Endothelial cell of umbilical vein (primary cell): Measurements from ENCODE around the gene YY1. TPM values are rescaled to one million over a fixed set of nuclear protein-coding genes. Genes with fewer than 3 reads are reported as not detected.

Experiments
- BruUV-seq: library from RNA; stranded (reverse); fragments of 400-500 nt; replicated peaks from 2 replicates; lab custom pipeline; 2021; lab: Mats Ljungman, UMichigan
- CTCF ChIA-PET: fragments of 300-600, 350-600 bp; sonication (Branson Sonifier 250); formaldehyde crosslinking; loops from one replicate; lab custom pipeline; 2021; ENCODE audit warnings: antibody characterized with exemption, inconsistent platforms; lab: Charles Lee
- POLR2A ChIA-PET: fragments of 300-600, 350-600 bp; sonication (Branson Sonifier 250); formaldehyde crosslinking; loops from one replicate; lab custom pipeline; 2021; ENCODE audit warnings: antibody characterized with exemption, inconsistent platforms; lab: Charles Lee
- DNase-seq: peaks from one replicate; pipeline ENCODE4 v3.0.0-alpha.2; 2011; ENCODE audit warnings: low read depth, low spot score
- FAIRE-seq: peaks from 2 replicates; lab custom pipeline; 2011; peaks lifted over from hg19 to GRCh38; lab: Jason Lieb, UNC
- H2AFZ ChIP-seq: 2 replicates; pipeline ENCODE4 v1.6.0; 2012; ENCODE audit warnings: low read depth, low read length, control low read depth, inconsistent platforms
- H3K27ac ChIP-seq: 2 replicates; pipeline ENCODE4 v1.5.1; 2011; ENCODE audit warnings: low read depth, mild to moderate bottlenecking, control low read depth, low read length, moderate library complexity; ENCODE audit not compliant: insufficient read depth
- H3K27me3 ChIP-seq, 2 experiments: 2 replicates each; pipeline versions ENCODE4 v1.6.0 to v1.6.1; 2011; ENCODE audit warnings: low read length in 2 of 2, mixed read lengths in 1 of 2; ENCODE audit not compliant: control insufficient read depth in 2 of 2, insufficient read depth in 2 of 2
- H3K36me3 ChIP-seq, 2 experiments: 2 replicates in 1 of 2; 3 replicates in 1 of 2; pipeline ENCODE4 v1.5.1; 2011; ENCODE audit warnings: low read length in 2 of 2, mild to moderate bottlenecking in 1 of 2, moderate library complexity in 1 of 2; ENCODE audit not compliant: control insufficient read depth in 2 of 2, insufficient read depth in 2 of 2; ENCODE audit errors: extremely low read depth in 1 of 2
- H3K4me1 ChIP-seq: 3 replicates; pipeline ENCODE4 v1.5.1; 2011; ENCODE audit warnings: mild to moderate bottlenecking, low read length; ENCODE audit not compliant: control insufficient read depth, insufficient read depth; ENCODE audit errors: extremely low read depth
- H3K4me2 ChIP-seq: 2 replicates; pipeline ENCODE4 v1.6.1; 2011; ENCODE audit warnings: low read length, control low read depth, mixed read lengths; ENCODE audit not compliant: insufficient read depth
- H3K4me3 ChIP-seq, 3 experiments: fragments of 200-600 bp in 1 of 3; sonication (generic), shearing (Covaris generic) in 1 of 3; replicated peaks in 1 of 3; 2 replicates each; pipeline ENCODE4 v1.5.1; 2011 to 2016; ENCODE audit warnings: control low read depth in 3 of 3, low read length in 3 of 3, mild to moderate bottlenecking in 2 of 3, inconsistent platforms in 1 of 3, low read depth in 1 of 3, moderate library complexity in 1 of 3; ENCODE audit not compliant: insufficient read depth in 1 of 3
- H3K79me2 ChIP-seq: 2 replicates; pipeline ENCODE4 v1.6.0; 2012; ENCODE audit warnings: low read length, inconsistent platforms; ENCODE audit not compliant: control insufficient read depth, insufficient read depth
- H3K9ac ChIP-seq: replicated peaks from 2 replicates; pipeline ENCODE3; 2011; ENCODE audit warnings: low read length, control low read depth; ENCODE audit not compliant: insufficient read depth; ENCODE audit errors: extremely low read depth
- H3K9me1 ChIP-seq: replicated peaks from 3 replicates; pipeline ENCODE4 v1.6.0; 2011; ENCODE audit warnings: mild to moderate bottlenecking, low read length; ENCODE audit not compliant: control insufficient read depth, insufficient read depth; ENCODE audit errors: extremely low read depth
- H3K9me3 ChIP-seq: replicated peaks from 2 replicates; pipeline ENCODE4 v1.5.1; 2012; ENCODE audit warnings: low read length, inconsistent platforms; ENCODE audit not compliant: control insufficient read depth, insufficient read depth
- H4K20me1 ChIP-seq: replicated peaks from 2 replicates; pipeline ENCODE3; 2011; ENCODE audit warnings: mild to moderate bottlenecking, low read length; ENCODE audit not compliant: control insufficient read depth, insufficient read depth; ENCODE audit errors: extremely low read depth
- CTCF ChIP-seq, 2 donors: IDR thresholded peaks; 1 replicate in 1 of 2; 2 replicates in 1 of 2; pipeline ENCODE4 v1.5.1; 2011; ENCODE audit warnings: low read length in 2 of 2, mild to moderate bottlenecking in 2 of 2, moderate library complexity in 2 of 2, control low read depth in 1 of 2, inconsistent platforms in 1 of 2, low read depth in 1 of 2; ENCODE audit not compliant: insufficient read depth in 1 of 2; ENCODE audit errors: extremely low read depth in 1 of 2
- JUN ChIP-seq: IDR thresholded peaks from 2 replicates; pipeline ENCODE4 v1.6.1; 2011; ENCODE audit warnings: borderline replicate concordance, low read depth; ENCODE audit not compliant: insufficient read length, insufficient read depth
- MAX ChIP-seq: IDR thresholded peaks from 2 replicates; pipeline ENCODE4 v1.6.1; 2011; ENCODE audit not compliant: insufficient read depth, insufficient read length
- POLR2AphosphoS5 ChIP-seq: IDR thresholded peaks from 2 replicates; pipeline ENCODE4 v1.6.1; 2012; ENCODE audit warnings: low read depth, mild to moderate bottlenecking, control low read depth, low read length, moderate library complexity; ENCODE audit not compliant: insufficient read depth
- dilution Hi-C: fragments of 300-500 bp; cut with MboI; formaldehyde crosslinking; loops from one replicate; pipeline ENCODE4 v1.15.0; 2019; ENCODE audit warnings: low sequenced_read_pairs; ENCODE audit not compliant: extremely low pct_ligation_motif_present
- intact Hi-C: fragments of 100-400 bp; cut with micrococcal nuclease; formaldehyde crosslinking; loops from one replicate; pipeline ENCODE4 v1.10.0; 2022
- polyA plus RNA-seq, 4 experiments: library from polyadenylated mRNA; depleted of rRNA in 3 of 4; stranded (reverse) in 3 of 4; unstranded in 1 of 4; fragments of >200 nt; gene quantifications; 2 replicates each; pipeline versions ENCODE4 v1.2.1 to v1.2.3, GENCODE V29; 2011 to 2012; ENCODE audit warnings: missing spikeins in 1 of 4
- total RNA-seq: library from RNA; stranded (reverse); gene quantifications from 2 replicates; pipeline ENCODE4 v1.2.3, GENCODE V29; 2021

YY1 gene
- total and polyA plus RNA-seq, 2 donors (not counting 3 experiments of a cell fraction or from before 2014, with no cell fraction given): 23.5 to 78.6 TPM

GRCh38 chr14:100192672-100193416, 46.1 kb upstream of the YY1 start:
- Histone ChIP-seq H3K9me3 (no peaks in the 10 kb centered on the region), H3K36me3 (no peaks in the 10 kb centered on the region), H3K27ac (peak overlapping the region; percentile 45), H3K9me1 (no peaks in the 10 kb centered on the region), H3K9ac (peak overlapping the region; percentile 30), H2AFZ (peak overlapping the region; percentile 92), H3K27me3 (no peaks in the 10 kb centered on the region), H3K4me1 (peaks cover 5% of the 10 kb centered on the region), H3K79me2 (no peaks in the 10 kb centered on the region), H4K20me1 (no peaks in the 10 kb centered on the region), H3K4me2 (peak overlapping the region; percentile 37), H3K4me3 (peak overlapping the region in 2 of 3 experiments; percentile 12 to 30)
- DNase-seq (peak; percentile 97), FAIRE-seq (peak; percentile 96)
- BruUV-seq: no TSS peak
- dilution Hi-C loops: no loop called here
- POLR2A ChIA-PET: interaction anchor here (0.6 kb wide), 1 partner anchor 551 kb away, joined by 3 read pairs; no protein-coding TSS in a partner anchor
- intact Hi-C loops: loop anchor here (1.0 to 2.0 kb wide), 8 partner anchors 48 to 462 kb away; no protein-coding TSS in a partner anchor
- CTCF ChIA-PET: interaction anchor here (0.5 to 2.2 kb wide), 38 partner anchors 9 to 463 kb away, joined by 3 to 26 read pairs (median 4); no protein-coding TSS in a partner anchor
- TF ChIP-seq JUN: no peak
- peak; percentile 86 for TF ChIP-seq MAX
- peak; percentile 64 for TF ChIP-seq POLR2AphosphoS5
- TF ChIP-seq CTCF (IDR thresholded peaks at IDR 0.05; ENCODE audit: extremely low read depth in 1 of 2, insufficient read depth in 1 of 2, low read depth in 1 of 2, low read length in 2 of 2): peak; percentile 96 to 99
